ENCODE data around the gene CLEC4C. TPM values are rescaled to one million over a fixed set of nuclear protein-coding genes. Genes with fewer than 3 reads are reported as not detected.
"Not testable (repeated sequence)": the region's sequence is repeated elsewhere in the genome, so short reads cannot be mapped to it uniquely, and the experiment has no call there.

The CLEC4C gene
- total RNA-seq, 3 donors from 2014 or later (not counting 1 experiment from before 2014, with no cell fraction given), result 0.54 TPM; not detected in 2

DNA sequence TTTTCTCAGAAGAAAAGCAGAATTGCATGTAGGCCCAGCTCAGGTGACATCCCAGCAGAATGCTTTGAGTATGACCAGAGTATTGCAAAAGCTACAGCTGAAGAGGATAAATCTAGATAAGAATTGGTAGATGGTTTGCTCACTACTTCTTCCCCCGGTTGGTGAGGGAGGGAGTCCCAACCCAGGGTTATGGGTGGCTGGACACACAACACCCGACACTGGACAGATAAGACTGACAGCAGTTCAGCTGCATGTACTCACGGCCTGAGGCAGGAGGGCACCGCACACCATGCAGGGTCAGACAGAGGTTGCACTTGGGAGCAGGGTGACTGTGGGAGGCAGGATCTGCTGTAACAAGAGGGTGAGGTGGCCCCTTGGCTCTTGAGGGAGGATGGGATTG is 1.7 kb upstream of the CLEC4C start:
- TF ChIP-seq, protein P1, sequence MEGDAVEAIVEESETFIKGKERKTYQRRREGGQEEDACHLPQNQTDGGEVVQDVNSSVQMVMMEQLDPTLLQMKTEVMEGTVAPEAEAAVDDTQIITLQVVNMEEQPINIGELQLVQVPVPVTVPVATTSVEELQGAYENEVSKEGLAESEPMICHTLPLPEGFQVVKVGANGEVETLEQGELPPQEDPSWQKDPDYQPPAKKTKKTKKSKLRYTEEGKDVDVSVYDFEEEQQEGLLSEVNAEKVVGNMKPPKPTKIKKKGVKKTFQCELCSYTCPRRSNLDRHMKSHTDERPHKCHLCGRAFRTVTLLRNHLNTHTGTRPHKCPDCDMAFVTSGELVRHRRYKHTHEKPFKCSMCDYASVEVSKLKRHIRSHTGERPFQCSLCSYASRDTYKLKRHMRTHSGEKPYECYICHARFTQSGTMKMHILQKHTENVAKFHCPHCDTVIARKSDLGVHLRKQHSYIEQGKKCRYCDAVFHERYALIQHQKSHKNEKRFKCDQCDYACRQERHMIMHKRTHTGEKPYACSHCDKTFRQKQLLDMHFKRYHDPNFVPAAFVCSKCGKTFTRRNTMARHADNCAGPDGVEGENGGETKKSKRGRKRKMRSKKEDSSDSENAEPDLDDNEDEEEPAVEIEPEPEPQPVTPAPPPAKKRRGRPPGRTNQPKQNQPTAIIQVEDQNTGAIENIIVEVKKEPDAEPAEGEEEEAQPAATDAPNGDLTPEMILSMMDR (IDR thresholded peaks at IDR 0.05), result no peak
- Mint-ChIP-seq H3K9me3 (no peaks in the 10 kb centered on the region), H3K4me1 (peaks cover 16 to 18% of the 10 kb centered on the region in 2 donors), H3K27ac (no peak overlapping the region), H3K4me3 (no peak overlapping the region), H3K36me3 (no peaks in the 10 kb centered on the region), H3K27me3 (ENCODE audit: low read depth in 2 of 2) (no peaks in the 10 kb centered on the region)
- Histone ChIP-seq H3K4me1 (ENCODE audit: control insufficient read depth, insufficient read depth, low read length) (peaks cover 24% of the 10 kb centered on the region), H3K27me3 (ENCODE audit: control insufficient read depth, insufficient read depth, low read length) (no peaks in the 10 kb centered on the region), H3K9me3 (ENCODE audit: control insufficient read depth, insufficient read depth, low read length) (no peaks in the 10 kb centered on the region), H3K36me3 (ENCODE audit: control insufficient read depth, insufficient read depth, low read length) (no peaks in the 10 kb centered on the region), H3K4me3 (ENCODE audit: low read length) (no peak overlapping the region), H3K27ac (ENCODE audit: low read length) (no peak overlapping the region)
- DNase-seq (no peak), ATAC-seq (peak in 1 of 3 donors; percentile 35)
- 63% methylated on average over 4 of the region's 4 CpGs for WGBS (ENCODE audit: insufficient coverage)
- intact Hi-C loops (cut with micrococcal nuclease), result no loop called here

DNA sequence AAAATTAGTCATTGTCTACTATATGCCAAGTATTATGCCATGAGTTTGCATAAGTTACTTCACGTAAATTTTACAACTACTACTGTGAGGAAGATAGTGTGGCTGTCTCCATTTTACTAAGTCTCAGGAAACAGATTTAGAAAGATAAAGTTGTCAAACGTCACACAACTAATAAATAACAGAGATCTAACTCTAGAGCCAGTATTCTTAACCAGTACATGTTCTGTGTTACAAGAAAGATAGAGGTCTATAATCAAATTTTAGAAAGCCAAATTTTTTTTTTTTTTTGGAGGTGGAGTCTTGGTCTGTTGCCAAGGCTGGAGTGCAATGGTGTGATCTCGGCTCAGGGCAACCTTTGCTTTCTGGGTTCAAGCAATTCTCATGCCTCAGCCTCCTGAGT is 14.2 kb downstream of the CLEC4C start:
- intact Hi-C loops (cut with micrococcal nuclease), result no loop called here
- Histone ChIP-seq H3K9me3 (ENCODE audit: control insufficient read depth, insufficient read depth, low read length) (no peaks in the 10 kb centered on the region), H3K27me3 (ENCODE audit: control insufficient read depth, insufficient read depth, low read length) (no peaks in the 10 kb centered on the region), H3K27ac (ENCODE audit: low read length) (no peak overlapping the region), H3K4me1 (ENCODE audit: control insufficient read depth, insufficient read depth, low read length) (no peaks in the 10 kb centered on the region), H3K36me3 (ENCODE audit: control insufficient read depth, insufficient read depth, low read length) (no peaks in the 10 kb centered on the region), H3K4me3 (ENCODE audit: low read length) (no peak overlapping the region)
- H3K36me3 Mint-ChIP-seq, result no peaks in the 10 kb centered on the region
- no peaks in the 10 kb centered on the region for H3K9me3 Mint-ChIP-seq
- H3K4me1 Mint-ChIP-seq, result no peaks in the 10 kb centered on the region
- 32% methylated on average over 1 of the region's 3 CpGs for WGBS (ENCODE audit: insufficient coverage)
- TF ChIP-seq, protein P1 (IDR thresholded peaks at IDR 0.05), result no peak
- DNase-seq (no peak), ATAC-seq (no peak)
- H3K27ac Mint-ChIP-seq, result no peak overlapping the region
- no peak overlapping the region for H3K4me3 Mint-ChIP-seq
- H3K27me3 Mint-ChIP-seq (ENCODE audit: low read depth in 2 of 2), result peaks cover 0 to 7% of the 10 kb centered on the region in 2 donors

DNA sequence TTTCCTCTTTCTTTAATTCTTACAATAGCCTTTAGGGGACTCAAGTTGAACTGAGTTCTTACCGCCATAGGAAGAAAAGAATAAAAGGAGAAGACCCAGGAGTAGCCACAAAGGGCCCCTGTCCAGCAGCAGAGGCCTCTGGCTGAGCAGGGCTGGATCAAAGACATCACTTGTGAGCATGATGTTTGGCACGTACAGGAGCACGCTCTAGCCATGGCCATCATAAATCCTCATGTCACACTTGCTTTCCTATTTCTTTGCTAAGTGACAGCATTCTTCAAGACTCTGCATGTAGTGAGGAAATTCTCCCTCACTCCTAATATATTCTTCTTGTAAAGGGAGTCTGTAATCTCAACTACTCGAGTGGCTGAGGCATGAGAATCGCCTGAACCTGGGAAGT is 15.7 kb downstream of the CLEC4C start:
- intact Hi-C loops (cut with micrococcal nuclease), result no loop called here
- Histone ChIP-seq H3K4me1 (ENCODE audit: control insufficient read depth, insufficient read depth, low read length) (no peaks in the 10 kb centered on the region), H3K27ac (ENCODE audit: low read length) (no peak overlapping the region), H3K9me3 (ENCODE audit: control insufficient read depth, insufficient read depth, low read length) (no peaks in the 10 kb centered on the region), H3K36me3 (ENCODE audit: control insufficient read depth, insufficient read depth, low read length) (no peaks in the 10 kb centered on the region), H3K4me3 (ENCODE audit: low read length) (no peak overlapping the region), H3K27me3 (ENCODE audit: control insufficient read depth, insufficient read depth, low read length) (no peaks in the 10 kb centered on the region)
- 47% methylated on average over 5 of the region's 5 CpGs for WGBS (ENCODE audit: insufficient coverage)
- TF ChIP-seq, protein P1 (IDR thresholded peaks at IDR 0.05), result no peak
- Mint-ChIP-seq H3K27me3 (ENCODE audit: low read depth in 2 of 2) (peaks cover 0 to 7% of the 10 kb centered on the region in 2 donors), H3K36me3 (no peaks in the 10 kb centered on the region), H3K4me1 (no peaks in the 10 kb centered on the region), H3K4me3 (no peak overlapping the region), H3K9me3 (no peaks in the 10 kb centered on the region), H3K27ac (no peak overlapping the region)
- ATAC-seq (no peak), DNase-seq (no peak)

DNA sequence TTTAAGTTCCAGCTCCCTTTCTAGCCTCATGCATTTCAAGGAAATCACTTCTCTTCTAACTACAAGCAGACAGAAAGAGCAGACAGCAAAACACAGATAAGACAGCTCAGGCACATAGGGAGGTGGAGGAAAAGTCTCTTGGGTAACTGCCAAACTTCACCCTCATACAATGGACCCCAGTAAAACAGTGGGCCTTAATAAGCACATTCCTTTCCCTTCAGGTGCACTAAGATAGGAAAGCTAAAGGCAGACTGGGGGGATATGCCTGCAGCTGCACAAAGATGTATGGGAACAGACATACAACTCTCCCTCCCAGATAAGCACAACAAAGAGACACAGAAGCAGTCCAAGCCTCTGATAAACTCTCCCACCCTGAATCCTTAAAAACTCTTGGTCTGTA is 16.2 kb downstream of the CLEC4C start:
- H3K9me3 ChIP-seq (ENCODE audit: control insufficient read depth, insufficient read depth, low read length); H3K4me1 ChIP-seq (ENCODE audit: control insufficient read depth, insufficient read depth, low read length); H3K27ac ChIP-seq (ENCODE audit: low read length); H3K36me3 Mint-ChIP-seq; H3K9me3 Mint-ChIP-seq; H3K27ac Mint-ChIP-seq; H3K4me3 ChIP-seq (ENCODE audit: low read length); H3K4me3 Mint-ChIP-seq; intact Hi-C loops (cut with micrococcal nuclease); DNase-seq; H3K36me3 ChIP-seq (ENCODE audit: control insufficient read depth, insufficient read depth, low read length); H3K27me3 Mint-ChIP-seq (ENCODE audit: low read depth in 2 of 2); H3K27me3 ChIP-seq (ENCODE audit: control insufficient read depth, insufficient read depth, low read length); H3K4me1 Mint-ChIP-seq; ATAC-seq: not testable (repeated sequence)

All from natural killer cell (primary cell).